HepG2 (cell line): ENCODE measurements around the gene PSAP. TPM values are rescaled to one million over a fixed set of nuclear protein-coding genes. Genes with fewer than 3 reads are reported as not detected.
A peak's percentile ranks its signal among the peaks of the same experiment; 100 is the strongest.

Experiments
- AGO1 ChIP-seq: fragments of 200-400 bp; formaldehyde crosslinking; IDR thresholded peaks from 2 replicates; pipeline ENCODE4 v1.6.1; 2017; ENCODE audit warnings: mild to moderate bottlenecking, low read depth, low read length, moderate library complexity; ENCODE audit not compliant: poor library complexity, severe bottlenecking
- CEBPG ChIP-seq: IDR thresholded peaks from 2 replicates; pipeline ENCODE4 v1.6.1; 2016
- FOXA3 ChIP-seq: IDR thresholded peaks from 2 replicates; pipeline ENCODE4 v1.6.1; 2016; ENCODE audit warnings: missing genetic modification reagents, missing compliant biosample characterization
- FOXO4 ChIP-seq: sonication (generic); formaldehyde crosslinking; conservative IDR thresholded peaks from 2 replicates; pipeline ENCODE4 v1.8.1; 2023; ENCODE audit warnings: missing genetic modification reagents
- GPN1 ChIP-seq: sonication (generic); formaldehyde crosslinking; IDR thresholded peaks from 2 replicates; pipeline ENCODE4 v1.5.1; 2020; ENCODE audit warnings: missing genetic modification reagents, borderline replicate concordance
- GZF1 ChIP-seq: sonication (generic); formaldehyde crosslinking; IDR thresholded peaks from 2 replicates; pipeline ENCODE4 v1.5.1; 2020; ENCODE audit warnings: mild to moderate bottlenecking, missing genetic modification reagents
- PBX3 ChIP-seq: sonication (generic); formaldehyde crosslinking; IDR thresholded peaks from 2 replicates; pipeline ENCODE4 v1.8.1; 2023; ENCODE audit warnings: missing genetic modification reagents, inconsistent platforms, borderline replicate concordance
- TEAD3 ChIP-seq: optimal IDR thresholded peaks from 2 replicates; pipeline ENCODE3; 2016; ENCODE audit warnings: borderline replicate concordance
- ZBTB34 ChIP-seq: sonication (generic); formaldehyde crosslinking; IDR thresholded peaks from 2 replicates; pipeline ENCODE4 v1.8.0; 2022; ENCODE audit warnings: mild to moderate bottlenecking, missing genetic modification reagents
- ZNF143 ChIP-seq: sonication (generic); formaldehyde crosslinking; IDR thresholded peaks from 2 replicates; pipeline ENCODE4 v1.4.0; 2020; ENCODE audit warnings: missing genetic modification reagents
- ZNF317 ChIP-seq: sonication (generic); formaldehyde crosslinking; IDR thresholded peaks from 2 replicates; pipeline ENCODE4 v1.5.0; 2020; ENCODE audit warnings: mild to moderate bottlenecking, missing genetic modification reagents
- ZNF407 ChIP-seq: sonication (generic); formaldehyde crosslinking; IDR thresholded peaks from one replicate; pipeline ENCODE4 v1.5.1; 2020; ENCODE audit warnings: mild to moderate bottlenecking, missing genetic modification reagents; ENCODE audit errors: not compliant biosample characterization
- ZNF772 ChIP-seq: sonication (generic); formaldehyde crosslinking; IDR thresholded peaks from 2 replicates; pipeline ENCODE4 v1.5.0; 2020; ENCODE audit warnings: mild to moderate bottlenecking, missing genetic modification reagents
- ZUFSP ChIP-seq: sonication (generic); formaldehyde crosslinking; IDR thresholded peaks from 2 replicates; pipeline ENCODE4 v1.9.0; 2021; ENCODE audit warnings: missing genetic modification reagents, mild to moderate bottlenecking, borderline replicate concordance
- polyA plus RNA-seq, 8 experiments: library from polyadenylated mRNA; depleted of rRNA in 3 of 8; stranded (reverse) in 7 of 8; unstranded in 1 of 8; fragments of >200 nt; fragmentation: Illumina TruSeq in 4 of 8; extraction: Trizol in 4 of 8; gene quantifications; 2 replicates each; pipeline versions ENCODE4 v1.2.1 to v1.2.3, GENCODE V29; 2011 to 2016; ENCODE audit warnings: low read depth in 4 of 8, missing spikeins in 1 of 8, mixed read lengths in 1 of 8; ENCODE audit not compliant: insufficient read depth in 1 of 8
- total RNA-seq, 5 experiments: library from RNA; depleted of rRNA; stranded (reverse); fragments of >200 nt; fragmentation: Illumina TruSeq; extraction: Trizol; gene quantifications; 2 replicates each; pipeline ENCODE4 v1.2.3, GENCODE V29; 2016; ENCODE audit warnings: low read depth in 1 of 5

PSAP gene
- total and polyA plus RNA-seq, 2 of the 13 experiments (the other 11 are each of a cell fraction or from before 2014, with no cell fraction given): 323 to 643 TPM

GRCh38 chr10:71860243-71861029 is 9.4 kb upstream of the PSAP start (continued):
- TF ChIP-seq ZBTB34: no peak
- no peak for TF ChIP-seq PBX3 (CRISPR knock-in tag)
- TF ChIP-seq ZNF143: peak; percentile 82
- no peak for TF ChIP-seq FOXO4 (CRISPR knock-in tag)
- TF ChIP-seq CEBPG (CRISPR knock-in tag): peak; percentile 52
- peak; percentile 48 for TF ChIP-seq ZNF407 (CRISPR knock-in tag)
- no peak for TF ChIP-seq ZUFSP (CRISPR knock-in tag)
- no peak for TF ChIP-seq ZNF317 (CRISPR knock-in tag)
- peak; percentile 32 for TF ChIP-seq TEAD3 (CRISPR knock-in tag)
- no peak; the same call in 1 of the 2 replicates for TF ChIP-seq FOXA3 (CRISPR knock-in tag)
- no peak for TF ChIP-seq AGO1
- no peak for TF ChIP-seq GPN1 (CRISPR knock-in tag)
- TF ChIP-seq ZNF772 (CRISPR knock-in tag): no peak
- TF ChIP-seq GZF1: no peak
